ENCODE results near the gene COL4A6.

COL4A6 gene

DNA sequence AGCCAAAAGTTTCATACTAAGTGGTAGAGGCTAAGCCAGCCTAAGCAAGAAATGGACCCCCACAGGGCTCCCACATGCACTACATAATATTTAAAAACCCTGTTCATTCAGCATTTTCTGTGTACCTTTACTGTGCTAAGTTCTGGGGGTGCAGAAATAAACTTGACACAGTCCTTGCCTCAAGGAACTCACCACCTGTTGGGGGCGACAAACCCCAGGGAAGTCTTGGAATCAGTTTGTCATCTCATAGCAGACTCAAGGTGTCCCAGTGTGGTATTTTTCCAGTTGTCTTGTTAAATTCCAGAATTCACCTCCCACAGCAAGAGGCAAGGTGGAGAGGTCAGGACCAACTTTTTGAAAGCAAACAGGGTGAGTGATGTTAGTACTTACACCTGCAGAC, 303.5 kb downstream of the COL4A6 start:
- DNase-seq, result no peak

DNA sequence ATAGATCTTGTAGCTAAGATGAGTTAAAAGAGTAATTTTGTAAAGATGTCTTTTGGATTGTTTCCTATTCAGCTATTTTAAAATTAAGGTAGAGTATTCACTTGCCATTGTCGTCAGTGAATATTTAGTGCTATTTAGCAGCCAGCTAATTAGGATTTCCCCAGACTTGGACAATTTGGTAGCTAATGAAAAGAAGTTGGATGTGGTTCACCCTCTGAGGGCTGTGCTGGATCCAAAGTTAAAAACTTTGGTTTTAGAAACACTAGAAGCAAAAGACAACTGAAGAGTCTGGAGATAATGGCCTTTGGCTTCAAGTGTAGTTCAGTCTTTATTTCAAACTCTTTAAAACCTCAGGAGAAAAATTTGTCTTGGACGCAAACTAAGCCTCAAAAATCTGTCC, 305.3 kb downstream of the COL4A6 start:
- DNase-seq, result no peak

DNA sequence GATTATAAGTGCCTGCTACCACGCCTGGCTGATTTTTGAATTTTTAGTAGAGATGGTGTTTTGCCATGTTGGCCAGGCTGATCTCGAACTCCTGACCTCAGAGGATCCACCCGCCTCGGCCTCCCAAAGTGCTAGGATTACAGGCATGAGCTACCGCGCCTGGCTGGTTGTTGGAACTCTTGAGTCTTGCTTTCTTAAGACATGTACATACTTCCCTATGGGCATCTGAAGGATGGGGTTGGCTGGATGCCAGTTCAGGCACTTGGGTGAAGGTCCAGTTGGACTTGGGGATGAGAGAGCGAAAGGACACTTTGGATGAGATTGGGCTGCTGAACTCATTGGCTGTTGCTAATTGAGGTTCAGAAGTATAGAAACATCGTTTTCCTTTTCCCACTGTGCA, 306.2 kb downstream of the COL4A6 start:
- no peak for DNase-seq

DNA sequence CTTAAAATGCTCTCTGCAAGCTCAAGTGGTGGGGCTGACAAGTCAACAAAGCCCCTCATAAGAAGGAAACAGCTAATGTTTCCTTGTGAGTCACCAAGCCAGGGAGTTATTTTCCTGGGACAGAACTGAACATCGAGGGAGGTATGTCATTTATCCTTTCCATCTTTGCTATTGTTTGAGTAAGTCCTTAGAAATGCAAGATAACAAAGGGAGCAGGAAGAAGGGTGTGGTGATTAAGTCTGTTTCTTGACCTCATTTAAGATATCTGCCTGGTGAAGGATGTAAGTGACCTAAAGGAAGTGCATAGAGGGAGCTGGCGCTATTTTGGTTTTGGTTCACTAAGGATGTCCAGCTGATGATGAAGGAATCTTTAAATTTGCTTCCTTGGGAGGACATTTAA, 306.8 kb downstream of the COL4A6 start:
- no peak for DNase-seq

DNA sequence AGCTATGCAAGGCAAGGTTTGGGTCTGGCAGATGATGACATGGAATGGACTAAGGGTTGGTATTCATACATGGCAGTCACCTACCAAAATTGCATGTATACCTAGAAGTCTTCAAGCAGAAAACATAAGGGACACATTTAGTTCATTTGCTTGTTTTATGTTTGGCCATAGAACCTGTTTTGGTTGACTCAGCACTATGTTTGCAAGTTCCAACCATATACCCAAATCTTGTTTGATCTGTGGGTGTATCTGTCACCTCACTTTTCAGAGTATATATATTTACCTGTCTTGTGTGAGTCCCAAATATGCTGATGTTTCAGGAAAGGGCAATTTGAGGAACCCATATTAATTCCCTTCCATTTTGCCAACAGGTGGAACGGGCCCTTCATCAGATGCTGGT, 307.3 kb downstream of the COL4A6 start:
- DNase-seq, result no peak

DNA sequence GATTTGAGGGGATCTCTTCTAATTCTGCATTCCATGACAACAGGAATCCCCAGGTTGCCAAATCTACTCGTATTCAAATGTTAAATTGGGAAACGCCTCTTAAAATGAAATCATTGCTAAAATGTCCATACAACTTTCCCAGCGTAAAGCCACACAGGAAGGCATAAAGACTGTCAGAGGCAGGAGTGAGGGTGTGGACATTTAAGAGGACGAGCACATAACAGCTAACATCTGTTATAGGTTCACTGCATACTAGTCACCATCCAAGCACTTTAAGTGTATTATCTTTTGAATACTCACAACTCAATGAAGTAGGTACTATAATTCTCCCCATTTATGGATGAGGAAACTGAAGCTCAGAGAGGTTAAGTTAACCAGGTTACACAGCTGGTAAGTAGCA, 311.1 kb downstream of the COL4A6 start:
- DNase-seq, result no peak

DNA sequence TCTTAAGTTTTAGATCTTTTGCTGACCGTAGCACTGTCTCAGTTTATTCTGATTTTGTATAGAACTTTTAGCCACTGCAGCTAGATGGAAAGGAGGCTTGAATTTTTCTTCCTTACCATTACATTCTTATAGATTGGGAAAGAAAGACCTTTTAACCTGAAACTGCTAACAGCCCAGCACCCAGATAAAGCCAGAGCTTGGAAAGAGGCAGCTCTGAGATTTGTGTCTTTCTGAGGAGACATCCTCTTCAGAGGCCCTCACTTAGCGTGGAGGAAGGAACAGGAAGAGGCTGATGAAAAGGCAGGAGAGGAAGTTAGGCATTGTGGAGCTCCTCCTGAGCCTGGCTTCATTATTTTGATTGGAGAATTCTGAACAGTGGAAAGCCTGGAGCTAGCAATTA, 311.6 kb downstream of the COL4A6 start:
- DNase-seq, result no peak

DNA sequence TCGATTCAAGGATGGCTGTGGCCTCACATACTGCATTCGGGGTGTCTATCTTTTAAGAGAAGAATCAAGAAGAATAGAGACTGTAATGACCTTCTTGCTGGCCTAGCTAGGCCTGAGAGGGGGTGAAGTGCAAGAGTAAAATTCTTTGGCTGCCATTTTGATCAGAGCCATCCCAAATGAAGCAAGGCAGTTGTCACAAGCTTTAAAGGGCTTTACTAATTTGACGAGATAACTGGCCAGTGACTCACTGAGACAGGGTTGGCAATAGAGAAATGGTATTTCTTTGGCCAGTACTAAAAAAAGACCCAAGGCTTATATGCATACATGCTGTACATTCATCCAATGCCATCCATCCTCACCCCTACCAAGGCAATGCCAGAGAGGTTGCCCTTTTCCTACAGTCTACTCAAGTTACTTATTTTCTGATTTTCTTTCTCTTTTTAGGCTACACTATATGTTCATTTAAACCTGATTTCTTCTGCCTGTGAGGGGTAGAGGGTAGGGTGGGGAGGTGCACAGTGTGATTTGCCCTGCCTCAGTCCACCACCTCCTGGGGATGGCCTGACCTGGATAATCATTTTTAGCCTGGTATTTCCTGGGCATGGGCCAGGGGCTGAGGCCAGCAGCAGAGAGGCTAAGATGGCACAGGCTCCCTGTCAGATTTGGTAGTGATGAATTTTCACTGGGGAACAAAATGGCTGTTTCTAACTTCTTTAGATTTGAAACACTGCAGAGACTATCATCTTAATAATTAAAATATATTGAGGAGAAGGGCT, 314.4 kb downstream of the COL4A6 start:
- no peak for DNase-seq

DNA sequence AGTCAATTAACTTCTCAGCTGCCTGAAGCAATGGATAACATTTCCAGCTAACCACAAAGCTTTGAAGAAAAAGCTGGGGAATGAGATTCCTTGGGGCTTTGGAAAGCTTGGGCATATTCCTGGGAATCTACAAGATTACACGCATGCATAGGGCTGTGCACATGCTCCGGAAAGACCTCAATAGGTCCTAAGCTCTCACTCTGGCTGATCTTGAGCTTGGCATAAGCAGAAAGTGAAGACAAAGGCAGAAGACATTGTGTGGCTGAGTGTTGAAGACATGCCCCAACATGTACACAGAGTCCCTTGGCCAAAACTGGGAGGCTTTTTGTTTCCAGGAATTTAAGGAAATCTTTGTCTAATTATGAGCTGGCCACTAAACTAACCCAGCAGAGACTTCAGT, 315.5 kb downstream of the COL4A6 start:
- DNase-seq, result no peak

DNA sequence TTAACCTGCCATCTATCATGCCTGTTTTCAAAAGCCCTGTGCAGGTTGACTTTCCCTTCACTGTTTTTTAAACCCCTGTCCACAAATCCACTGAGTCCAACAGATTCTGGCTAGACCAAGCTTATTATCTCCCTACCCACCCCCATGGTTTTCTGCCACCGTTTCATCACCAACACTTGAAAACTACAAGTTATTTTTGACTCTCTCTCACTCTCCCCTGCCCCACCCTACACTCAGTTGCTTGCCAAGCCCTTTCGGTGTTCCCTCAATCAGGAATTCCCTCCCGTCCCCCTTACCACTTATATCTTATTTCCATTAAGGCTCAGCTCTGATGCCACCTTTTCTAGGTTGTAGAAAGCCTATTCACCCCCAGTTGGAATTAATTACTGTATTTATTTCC, 316.9 kb downstream of the COL4A6 start:
- no peak for DNase-seq

DNA sequence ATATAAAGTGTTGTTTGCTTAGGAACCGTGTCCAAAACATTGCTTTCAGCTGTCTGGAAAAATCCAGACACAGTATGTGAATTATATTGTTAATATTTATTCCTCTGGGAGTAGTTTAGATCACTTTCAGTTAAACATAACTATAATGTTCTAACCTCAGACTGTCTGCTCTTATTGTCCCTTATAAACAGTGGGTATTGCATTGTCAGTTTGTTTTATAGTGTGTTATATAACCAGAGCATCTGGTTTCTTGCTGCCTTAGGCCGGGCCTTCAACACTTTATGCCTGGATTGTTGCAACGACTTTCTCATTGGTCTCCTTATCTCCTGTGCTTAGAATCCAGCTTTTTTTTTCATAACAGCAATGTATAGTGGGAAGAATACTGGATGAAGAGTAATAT, 320.2 kb downstream of the COL4A6 start:
- DNase-seq, result no peak

DNA sequence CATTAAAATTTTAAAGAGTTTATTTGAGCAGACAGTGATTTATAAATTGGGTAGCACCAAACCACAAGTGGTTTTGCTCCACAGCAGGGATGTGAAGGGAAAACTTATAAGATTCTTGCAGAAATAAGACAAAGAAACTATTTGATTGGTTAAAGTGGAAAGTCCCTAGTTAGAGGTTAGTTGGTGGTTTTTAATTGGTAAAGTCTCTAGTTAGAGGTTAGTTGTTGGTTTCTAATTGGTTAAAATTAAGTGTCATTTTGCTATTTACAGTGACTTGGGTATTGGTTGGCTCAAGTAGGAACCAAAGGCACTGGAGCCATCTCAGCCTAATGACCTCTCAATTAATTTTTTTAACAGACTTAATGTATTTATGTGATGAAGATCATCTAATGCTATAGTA, 323.7 kb downstream of the COL4A6 start:
- DNase-seq, result no peak

All from activated effector memory CD4-positive, alpha-beta T cell treated with Interleukin-2 at 50 U/mL for 16 hours (primary cell).